Mesodermal cell (in vitro differentiated cells): ENCODE data around the gene PCBP3.
"Not testable (repeated sequence)": the region's sequence is repeated elsewhere in the genome, so short reads cannot be mapped to it uniquely, and the experiment has no call there.

Experiments used
- H3K27ac ChIP-seq: 2 replicates; pipeline ENCODE4 v1.7.0; 2013; ENCODE audit warnings: mild to moderate bottlenecking, low read depth, low read length, moderate library complexity; ENCODE audit not compliant: severe bottlenecking
- H3K36me3 ChIP-seq: 2 replicates; pipeline ENCODE4 v1.7.1; 2013; ENCODE audit warnings: mild to moderate bottlenecking, low read length, moderate library complexity; ENCODE audit not compliant: control insufficient read depth, insufficient read depth
- H3K4me1 ChIP-seq: one replicate; pipeline ENCODE4 v1.7.1; 2013; ENCODE audit warnings: mild to moderate bottlenecking, low read length; ENCODE audit not compliant: insufficient read depth, control insufficient read depth, poor library complexity, severe bottlenecking
- H3K4me3 ChIP-seq: 2 replicates; pipeline ENCODE4 v1.7.0; 2013; ENCODE audit warnings: low read length, control low read depth, mild to moderate bottlenecking; ENCODE audit not compliant: insufficient read depth, poor library complexity, severe bottlenecking; ENCODE audit errors: extremely low read depth
- H3K9me3 ChIP-seq: 2 replicates; pipeline ENCODE4 v1.7.1; 2013; ENCODE audit warnings: mild to moderate bottlenecking, low read length, moderate library complexity; ENCODE audit not compliant: control insufficient read depth
- WGBS, 2 experiments: methylation state at CpG; one replicate each; pipeline ENCODE4 v1.1.5; 2013; ENCODE audit warnings: missing lambda C conversion rate in 2 of 2; ENCODE audit not compliant: insufficient coverage in 2 of 2; 5-methylcytosine and 5-hydroxymethylcytosine counted together

Gene PCBP3

GRCh38 chr21:45883090-45883489, 239.6 kb downstream of the PCBP3 start:
- WGBS, 2 experiments: 93 to 95% methylated on average over 3 to 4 of the region's 4 CpGs
- Histone ChIP-seq H3K27ac (no peak overlapping the region), H3K9me3 (no peaks in the 10 kb centered on the region), H3K4me3 (no peak overlapping the region), H3K4me1 (no peaks in the 10 kb centered on the region), H3K36me3 (no peaks in the 10 kb centered on the region)

GRCh38 chr21:45885597-45885929, 242.0 kb downstream of the PCBP3 start:
- Histone ChIP-seq H3K9me3 (no peaks in the 10 kb centered on the region), H3K36me3 (no peaks in the 10 kb centered on the region), H3K4me1 (no peaks in the 10 kb centered on the region), H3K4me3 (no peak overlapping the region), H3K27ac (no peak overlapping the region)
- WGBS, 2 experiments: 83 to 100% methylated on average over 1 of the region's 3 CpGs

- H3K4me1 ChIP-seq, H3K9me3 ChIP-seq, H3K27ac ChIP-seq, H3K4me3 ChIP-seq, H3K36me3 ChIP-seq: not testable (repeated sequence)
- WGBS, 2 experiments: 92 to 95% methylated on average over 5 to 7 of the region's 21 CpGs
Measured at GRCh38 chr21:45885930-45886601, 242.5 kb downstream of the PCBP3 start.

- H3K36me3 ChIP-seq: no peaks in the 10 kb centered on the region
- H3K4me1 ChIP-seq: no peaks in the 10 kb centered on the region
- H3K27ac ChIP-seq: no peak overlapping the region
- 90 to 91% methylated on average over 9 to 10 of the region's 11 CpGs for WGBS, 2 experiments
- H3K9me3 ChIP-seq: no peaks in the 10 kb centered on the region
- no peak overlapping the region for H3K4me3 ChIP-seq
Measured at GRCh38 chr21:45886610-45887026, 243.1 kb downstream of the PCBP3 start.

GRCh38 chr21:45887120-45887611, 243.6 kb downstream of the PCBP3 start:
- WGBS, 2 experiments: 93 to 100% methylated on average over 4 to 5 of the region's 6 CpGs
- H3K4me3 ChIP-seq: no peak overlapping the region
- H3K36me3 ChIP-seq: no peaks in the 10 kb centered on the region
- H3K9me3 ChIP-seq: no peaks in the 10 kb centered on the region
- H3K27ac ChIP-seq: no peak overlapping the region
- H3K4me1 ChIP-seq: no peaks in the 10 kb centered on the region

GRCh38 chr21:45887788-45888187, 244.3 kb downstream of the PCBP3 start:
- Histone ChIP-seq H3K4me1 (no peaks in the 10 kb centered on the region), H3K4me3 (no peak overlapping the region), H3K36me3 (no peaks in the 10 kb centered on the region), H3K27ac (no peak overlapping the region), H3K9me3 (no peaks in the 10 kb centered on the region)
- WGBS, 2 experiments: 87 to 89% methylated on average over 16 of the region's 16 CpGs

- WGBS, 2 experiments: 82 to 87% methylated on average over 11 of the region's 18 CpGs
- H3K27ac ChIP-seq: no peak overlapping the region
- no peaks in the 10 kb centered on the region for H3K4me1 ChIP-seq
Measured at GRCh38 chr21:45888386-45889009, 245.0 kb downstream of the PCBP3 start.

GRCh38 chr21:45889256-45889655, 245.7 kb downstream of the PCBP3 start:
- Histone ChIP-seq H3K4me3 (no peak overlapping the region), H3K9me3 (no peaks in the 10 kb centered on the region), H3K36me3 (no peaks in the 10 kb centered on the region), H3K4me1 (no peaks in the 10 kb centered on the region), H3K27ac (no peak overlapping the region)
- WGBS, 2 experiments: 84 to 88% methylated on average over 6 to 7 of the region's 10 CpGs

More at GRCh38 chr21:45888386-45889009, 245.0 kb downstream of the PCBP3 start:
- Histone ChIP-seq H3K36me3 (no peaks in the 10 kb centered on the region), H3K4me3 (no peak overlapping the region), H3K9me3 (no peaks in the 10 kb centered on the region)

- 83 to 85% methylated on average over 8 to 10 of the region's 10 CpGs for WGBS, 2 experiments
- no peaks in the 10 kb centered on the region for H3K9me3 ChIP-seq
- no peak overlapping the region for H3K27ac ChIP-seq
- H3K4me1 ChIP-seq: no peaks in the 10 kb centered on the region
- H3K4me3 ChIP-seq: no peak overlapping the region
- no peaks in the 10 kb centered on the region for H3K36me3 ChIP-seq
Measured at GRCh38 chr21:45889961-45890360, 246.4 kb downstream of the PCBP3 start.

- WGBS, 2 experiments: 83 to 89% methylated on average over 12 to 22 of the region's 26 CpGs
- Histone ChIP-seq H3K27ac (no peak overlapping the region), H3K4me3 (no peak overlapping the region), H3K4me1 (no peaks in the 10 kb centered on the region), H3K36me3 (no peaks in the 10 kb centered on the region), H3K9me3 (no peaks in the 10 kb centered on the region)
Measured at GRCh38 chr21:45891388-45892155, 248.0 kb downstream of the PCBP3 start.
